Hepatocyte (in vitro differentiated cells): ENCODE data around the gene TTC32. TPM values are rescaled to one million over a fixed set of nuclear protein-coding genes. Genes with fewer than 3 reads are reported as not detected.

Source experiments
- DNase-seq: peaks from one replicate; pipeline ENCODE4 v3.0.0-alpha.2; 2016; ENCODE audit warnings: low spot score
- H2AFZ ChIP-seq: fragments of 200-600 bp; sonication (generic); 2 replicates; pipeline ENCODE4 v1.6.0; 2016; ENCODE audit warnings: antibody characterized with exemption, mild to moderate bottlenecking
- H3K27ac ChIP-seq: fragments of 200-600 bp; sonication (generic); 2 replicates; pipeline ENCODE4 v1.5.1; 2016; ENCODE audit warnings: mild to moderate bottlenecking
- H3K27me3 ChIP-seq: fragments of 200-600 bp; sonication (generic); 2 replicates; pipeline ENCODE4 v1.6.1; 2016
- H3K36me3 ChIP-seq: fragments of 200-600 bp; sonication (generic); replicated peaks from 2 replicates; pipeline ENCODE4 v1.5.1; 2016; ENCODE audit warnings: low read depth; ENCODE audit not compliant: insufficient read depth
- H3K4me1 ChIP-seq: fragments of 200-600 bp; sonication (generic); 2 replicates; pipeline ENCODE4 v1.5.1; 2016; ENCODE audit warnings: mild to moderate bottlenecking, moderate library complexity; ENCODE audit not compliant: insufficient read depth
- H3K4me2 ChIP-seq: fragments of 200-600 bp; sonication (generic); 2 replicates; pipeline ENCODE4 v1.6.0; 2016
- H3K4me3 ChIP-seq: fragments of 200-600 bp; sonication (generic); 2 replicates; pipeline ENCODE4 v1.5.1; 2016; ENCODE audit warnings: mild to moderate bottlenecking
- H3K79me2 ChIP-seq: fragments of 200-600 bp; sonication (generic); 2 replicates; pipeline ENCODE4 v1.6.0; 2017; ENCODE audit warnings: mild to moderate bottlenecking
- H3K9me2 ChIP-seq: fragments of 200-600 bp; sonication (generic); replicated peaks from 2 replicates; pipeline ENCODE4 v1.6.0; 2017; ENCODE audit warnings: mild to moderate bottlenecking; ENCODE audit not compliant: insufficient read depth
- H3K9me3 ChIP-seq: fragments of 200-600 bp; sonication (generic); 2 replicates; pipeline ENCODE4 v1.5.1; 2016; ENCODE audit warnings: low read depth, mild to moderate bottlenecking
- H4K20me1 ChIP-seq: fragments of 200-600 bp; sonication (generic); 2 replicates; pipeline ENCODE4 v1.6.0; 2016; ENCODE audit warnings: mild to moderate bottlenecking; ENCODE audit not compliant: insufficient read depth, poor library complexity, severe bottlenecking
- CTCF ChIP-seq: fragments of 200-600 bp; sonication (generic); IDR thresholded peaks from 2 replicates; pipeline ENCODE4 v1.5.1; 2016; ENCODE audit warnings: antibody characterized with exemption, mild to moderate bottlenecking; ENCODE audit not compliant: poor library complexity
- EZH2 ChIP-seq: fragments of 200-600 bp; sonication (generic); IDR thresholded peaks from 2 replicates; pipeline ENCODE4 v1.6.1; 2016; ENCODE audit warnings: antibody characterized with exemption, mild to moderate bottlenecking, borderline replicate concordance
- EZH2phosphoT487 ChIP-seq: fragments of 200-600 bp; sonication (generic); IDR thresholded peaks from one replicate; pipeline ENCODE4 v1.6.1; 2018; ENCODE audit warnings: antibody characterized with exemption, mild to moderate bottlenecking, low read depth, moderate library complexity; ENCODE audit not compliant: unreplicated experiment, severe bottlenecking
- WGBS: methylation state at CpG from one replicate; pipeline ENCODE4 v1.1.6; 2016; ENCODE audit warnings: low lambda C conversion rate; ENCODE audit errors: missing lambda C conversion rate; 5-methylcytosine and 5-hydroxymethylcytosine counted together
- polyA plus RNA-seq: library from polyadenylated mRNA; unstranded; fragments of >200 nt; fragmentation: Nextera tagmentation; extraction: Ambion mirVana; gene quantifications from 2 replicates; pipeline ENCODE4 v1.2.1, GENCODE V29; 2016
- total RNA-seq: library from RNA; depleted of rRNA; stranded (reverse); fragments of >200 nt; gene quantifications from 2 replicates; pipeline ENCODE4 v1.2.3, GENCODE V29; 2014

TTC32 gene
- total and polyA plus RNA-seq, 2 experiments from 2014 or later, result 18.4 to 22.4 TPM

- Histone ChIP-seq H3K4me3 (no peak overlapping the region), H2AFZ (no peak overlapping the region), H3K79me2 (no peaks in the 10 kb centered on the region), H3K36me3 (no peaks in the 10 kb centered on the region), H3K4me2 (no peak overlapping the region), H4K20me1 (no peaks in the 10 kb centered on the region), H3K9me3 (no peaks in the 10 kb centered on the region), H3K4me1 (peaks cover 13% of the 10 kb centered on the region), H3K27ac (peak overlapping the region; percentile 26), H3K9me2 (no peaks in the 10 kb centered on the region), H3K27me3 (no peaks in the 10 kb centered on the region)
- WGBS, result 63% methylated on average over 15 of the region's 15 CpGs
- DNase-seq, result no peak
- TF ChIP-seq EZH2 (no peak), CTCF (no peak), EZH2phosphoT487 (no peak)
These were observed 46.0 kb downstream of the TTC32 start for GRCh38 chr2:19855542-19856431.

GRCh38 chr2:19854596-19855541 lies 46.9 kb downstream of the TTC32 start:
- Histone ChIP-seq H3K27me3 (no peaks in the 10 kb centered on the region), H3K9me3 (no peaks in the 10 kb centered on the region), H3K36me3 (no peaks in the 10 kb centered on the region), H3K79me2 (no peaks in the 10 kb centered on the region), H3K4me2 (no peak overlapping the region), H3K4me1 (peaks cover 13% of the 10 kb centered on the region), H4K20me1 (no peaks in the 10 kb centered on the region), H3K9me2 (no peaks in the 10 kb centered on the region), H3K4me3 (no peak overlapping the region), H3K27ac (no peak overlapping the region), H2AFZ (no peak overlapping the region)
- TF ChIP-seq EZH2 (no peak), CTCF (no peak), EZH2phosphoT487 (no peak)
- 94% methylated on average over 20 of the region's 20 CpGs for WGBS
- DNase-seq, result no peak

DNA sequence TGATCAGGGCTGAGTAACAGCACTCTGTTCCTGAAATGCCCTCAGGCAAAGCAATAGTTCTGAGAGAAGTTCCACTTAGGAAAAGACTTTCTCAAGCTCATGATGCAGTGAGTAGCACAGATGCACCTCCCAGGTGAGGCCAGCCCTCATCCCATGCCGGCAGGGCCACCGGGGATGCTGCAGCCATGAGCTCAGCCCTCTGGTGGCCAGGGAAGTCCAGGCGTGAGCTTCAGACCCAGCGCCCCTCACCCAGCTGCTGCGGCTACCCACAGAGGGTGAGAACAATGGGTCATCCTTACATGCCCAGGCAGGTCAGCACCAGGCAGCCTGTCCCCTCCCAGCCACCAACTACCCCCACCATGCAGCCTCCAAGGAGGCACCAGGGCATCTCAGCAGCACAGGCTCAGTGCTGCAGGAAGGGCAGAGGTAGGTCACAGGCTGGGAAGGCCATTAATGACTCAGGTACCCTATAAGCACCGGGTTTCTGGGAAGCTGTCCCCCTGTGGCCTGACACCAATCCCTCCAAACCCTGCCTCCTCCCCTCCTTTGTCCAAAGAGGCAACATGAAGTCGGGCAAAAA lies 50.6 kb downstream of the TTC32 start:
- H3K27me3 ChIP-seq, result no peaks in the 10 kb centered on the region
- H4K20me1 ChIP-seq, result no peaks in the 10 kb centered on the region
- 72% methylated on average over 7 of the region's 7 CpGs for WGBS
- H3K79me2 ChIP-seq, result no peaks in the 10 kb centered on the region
- no peak overlapping the region for H3K4me2 ChIP-seq
- H3K4me3 ChIP-seq, result no peak overlapping the region
- H3K4me1 ChIP-seq, result peaks cover 12% of the 10 kb centered on the region
- no peak overlapping the region for H3K27ac ChIP-seq
- no peaks in the 10 kb centered on the region for H3K9me3 ChIP-seq
- TF ChIP-seq CTCF, result no peak
- no peaks in the 10 kb centered on the region for H3K36me3 ChIP-seq
- DNase-seq, result no peak
- no peaks in the 10 kb centered on the region for H3K9me2 ChIP-seq
- no peak overlapping the region for H2AFZ ChIP-seq
